ENCODE data around the gene CCDC200. TPM values are rescaled to one million over a fixed set of nuclear protein-coding genes. Genes with fewer than 3 reads are reported as not detected.
A peak's percentile ranks its signal among the peaks of the same experiment; 100 is the strongest.

Gene CCDC200
- total and polyA plus RNA-seq, 2 of the 13 experiments (the other 11 are each of a cell fraction or from before 2014, with no cell fraction given): not detected

DNA sequence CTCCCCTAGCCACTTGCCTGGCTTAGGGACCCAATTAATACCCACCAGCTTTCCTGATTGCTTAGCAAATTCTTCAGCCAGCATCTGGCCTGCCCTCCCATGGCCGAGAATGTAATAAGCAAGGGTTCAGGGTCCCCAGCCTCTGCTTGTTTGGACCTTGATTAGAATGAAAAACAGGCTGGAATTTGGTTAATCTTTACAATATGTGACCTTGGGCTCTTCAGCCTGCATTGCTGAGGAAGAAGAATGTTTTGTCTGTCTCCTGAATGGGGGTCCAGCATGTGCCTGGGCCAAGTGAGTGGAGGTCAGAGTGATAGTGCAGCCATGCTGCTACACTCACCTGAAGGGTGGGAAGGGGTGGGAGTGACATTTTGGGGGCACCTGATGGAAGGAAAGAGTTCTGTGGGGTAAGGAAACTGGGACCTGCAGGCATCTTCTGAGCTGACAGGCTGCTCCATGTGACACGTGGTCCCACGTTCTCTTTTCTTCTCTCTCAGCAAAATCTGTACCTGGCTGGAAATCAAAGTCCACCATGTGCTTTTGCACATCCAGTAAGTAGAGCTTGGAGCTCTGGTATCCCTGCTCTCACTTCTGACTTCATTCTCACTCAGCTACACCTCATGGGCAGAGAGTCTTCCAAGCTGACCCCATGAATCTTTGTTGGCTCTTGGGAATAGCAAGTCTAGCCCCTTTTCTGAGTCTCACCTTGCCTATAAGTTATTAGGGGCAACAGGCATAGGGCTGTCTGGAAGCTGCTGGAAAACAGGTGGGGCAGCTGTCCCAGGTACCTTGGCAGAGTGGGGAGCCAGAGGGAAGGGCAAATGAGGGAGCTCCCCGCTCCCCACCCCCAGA is 11.4 kb downstream of the CCDC200 start (continued):
- TF ChIP-seq, protein P1, sequence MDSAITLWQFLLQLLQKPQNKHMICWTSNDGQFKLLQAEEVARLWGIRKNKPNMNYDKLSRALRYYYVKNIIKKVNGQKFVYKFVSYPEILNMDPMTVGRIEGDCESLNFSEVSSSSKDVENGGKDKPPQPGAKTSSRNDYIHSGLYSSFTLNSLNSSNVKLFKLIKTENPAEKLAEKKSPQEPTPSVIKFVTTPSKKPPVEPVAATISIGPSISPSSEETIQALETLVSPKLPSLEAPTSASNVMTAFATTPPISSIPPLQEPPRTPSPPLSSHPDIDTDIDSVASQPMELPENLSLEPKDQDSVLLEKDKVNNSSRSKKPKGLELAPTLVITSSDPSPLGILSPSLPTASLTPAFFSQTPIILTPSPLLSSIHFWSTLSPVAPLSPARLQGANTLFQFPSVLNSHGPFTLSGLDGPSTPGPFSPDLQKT (CRISPR knock-in tag; IDR thresholded peaks at IDR 0.05; ENCODE audit: borderline replicate concordance): no peak
- TF ChIP-seq, protein P2, sequence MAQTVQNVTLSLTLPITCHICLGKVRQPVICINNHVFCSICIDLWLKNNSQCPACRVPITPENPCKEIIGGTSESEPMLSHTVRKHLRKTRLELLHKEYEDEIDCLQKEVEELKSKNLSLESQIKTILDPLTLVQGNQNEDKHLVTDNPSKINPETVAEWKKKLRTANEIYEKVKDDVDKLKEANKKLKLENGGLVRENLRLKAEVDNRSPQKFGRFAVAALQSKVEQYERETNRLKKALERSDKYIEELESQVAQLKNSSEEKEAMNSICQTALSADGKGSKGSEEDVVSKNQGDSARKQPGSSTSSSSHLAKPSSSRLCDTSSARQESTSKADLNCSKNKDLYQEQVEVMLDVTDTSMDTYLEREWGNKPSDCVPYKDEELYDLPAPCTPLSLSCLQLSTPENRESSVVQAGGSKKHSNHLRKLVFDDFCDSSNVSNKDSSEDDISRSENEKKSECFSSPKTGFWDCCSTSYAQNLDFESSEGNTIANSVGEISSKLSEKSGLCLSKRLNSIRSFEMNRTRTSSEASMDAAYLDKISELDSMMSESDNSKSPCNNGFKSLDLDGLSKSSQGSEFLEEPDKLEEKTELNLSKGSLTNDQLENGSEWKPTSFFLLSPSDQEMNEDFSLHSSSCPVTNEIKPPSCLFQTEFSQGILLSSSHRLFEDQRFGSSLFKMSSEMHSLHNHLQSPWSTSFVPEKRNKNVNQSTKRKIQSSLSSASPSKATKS (CRISPR knock-in tag; IDR thresholded peaks at IDR 0.05): peak; percentile 98; the same call in 1 of the 2 replicates
- TF ChIP-seq, protein P3, sequence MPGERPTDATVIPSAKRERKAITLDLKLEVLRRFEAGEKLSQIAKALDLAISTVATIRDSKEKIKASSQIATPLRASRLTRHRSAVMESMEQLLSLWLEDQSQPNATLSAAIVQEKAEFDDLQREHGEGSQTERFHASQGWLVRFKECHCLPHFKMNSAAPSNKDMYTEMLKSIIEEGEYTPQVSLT (CRISPR knock-in tag; IDR thresholded peaks at IDR 0.05; ENCODE audit: borderline replicate concordance, low read depth): no peak
- TF ChIP-seq ZNF501 (CRISPR knock-in tag; IDR thresholded peaks at IDR 0.05): peak; percentile 87
- no peak; the same call in 1 of the 2 replicates for TF ChIP-seq JDP2 (CRISPR knock-in tag; IDR thresholded peaks at IDR 0.05; ENCODE audit: borderline replicate concordance)
- 0 out of 2 replicates have a peak, but pooled peaks have one; percentile 64 for TF ChIP-seq GLI4 (CRISPR knock-in tag; IDR thresholded peaks at IDR 0.05; ENCODE audit: borderline replicate concordance)
- TF ChIP-seq MTA1 (CRISPR knock-in tag; IDR thresholded peaks at IDR 0.05; ENCODE audit: borderline replicate concordance): peak; percentile 84
- TF ChIP-seq ISL2 (CRISPR knock-in tag; IDR thresholded peaks at IDR 0.05): 0 out of 2 replicates have a peak, but pooled peaks have one; percentile 48
- peak; percentile 31 for TF ChIP-seq RAD51 (IDR thresholded peaks at IDR 0.05; ENCODE audit: borderline replicate concordance)
- TF ChIP-seq TARDBP (CRISPR knock-in tag; IDR thresholded peaks at IDR 0.05): peak; percentile 95
- peak; percentile 32; the same call in 1 of the 2 replicates for TF ChIP-seq AHR (CRISPR knock-in tag; IDR thresholded peaks at IDR 0.05)
- TF ChIP-seq ZNF674 (CRISPR knock-in tag; IDR thresholded peaks at IDR 0.05; ENCODE audit: low read depth): no peak
- TF ChIP-seq ZNF839 (CRISPR knock-in tag; IDR thresholded peaks at IDR 0.05; ENCODE audit: borderline replicate concordance): peak; percentile 59; the same call in 1 of the 2 replicates
- TF ChIP-seq MTF1 (CRISPR knock-in tag; IDR thresholded peaks at IDR 0.05): peak; percentile 75; the same call in 1 of the 2 replicates
- TF ChIP-seq SIX4 (CRISPR knock-in tag; IDR thresholded peaks at IDR 0.05): peak; percentile 56; the same call in 1 of the 2 replicates
- no peak for TF ChIP-seq ZNF260 (CRISPR knock-in tag; IDR thresholded peaks at IDR 0.05; ENCODE audit: borderline replicate concordance, low read depth)
- TF ChIP-seq ZNF263 (CRISPR knock-in tag; IDR thresholded peaks at IDR 0.05): peak; percentile 28; the same call in 1 of the 2 replicates
- peak; percentile 54; the same call in 1 of the 2 replicates for TF ChIP-seq ZBTB38 (CRISPR knock-in tag; IDR thresholded peaks at IDR 0.05)
- peak; percentile 87; the same call in 1 of the 2 replicates for TF ChIP-seq NCOR1 (IDR thresholded peaks at IDR 0.05; ENCODE audit: borderline replicate concordance, low read length)
- peak; percentile 68; the same call in 1 of the 2 replicates for TF ChIP-seq SIN3A (IDR thresholded peaks at IDR 0.05; ENCODE audit: borderline replicate concordance, low read depth, low read length)
- no peak for TF ChIP-seq RFX5 (IDR thresholded peaks at IDR 0.05; ENCODE audit: low read depth, low read length)
- TF ChIP-seq, protein P4, sequence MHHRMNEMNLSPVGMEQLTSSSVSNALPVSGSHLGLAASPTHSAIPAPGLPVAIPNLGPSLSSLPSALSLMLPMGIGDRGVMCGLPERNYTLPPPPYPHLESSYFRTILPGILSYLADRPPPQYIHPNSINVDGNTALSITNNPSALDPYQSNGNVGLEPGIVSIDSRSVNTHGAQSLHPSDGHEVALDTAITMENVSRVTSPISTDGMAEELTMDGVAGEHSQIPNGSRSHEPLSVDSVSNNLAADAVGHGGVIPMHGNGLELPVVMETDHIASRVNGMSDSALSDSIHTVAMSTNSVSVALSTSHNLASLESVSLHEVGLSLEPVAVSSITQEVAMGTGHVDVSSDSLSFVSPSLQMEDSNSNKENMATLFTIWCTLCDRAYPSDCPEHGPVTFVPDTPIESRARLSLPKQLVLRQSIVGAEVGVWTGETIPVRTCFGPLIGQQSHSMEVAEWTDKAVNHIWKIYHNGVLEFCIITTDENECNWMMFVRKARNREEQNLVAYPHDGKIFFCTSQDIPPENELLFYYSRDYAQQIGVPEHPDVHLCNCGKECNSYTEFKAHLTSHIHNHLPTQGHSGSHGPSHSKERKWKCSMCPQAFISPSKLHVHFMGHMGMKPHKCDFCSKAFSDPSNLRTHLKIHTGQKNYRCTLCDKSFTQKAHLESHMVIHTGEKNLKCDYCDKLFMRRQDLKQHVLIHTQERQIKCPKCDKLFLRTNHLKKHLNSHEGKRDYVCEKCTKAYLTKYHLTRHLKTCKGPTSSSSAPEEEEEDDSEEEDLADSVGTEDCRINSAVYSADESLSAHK (CRISPR knock-in tag; IDR thresholded peaks at IDR 0.05; ENCODE audit: borderline replicate concordance): 0 out of 2 replicates have a peak, but pooled peaks have one; percentile 26

Data from HepG2 (cell line).